ACC112 (cell line): ENCODE data around the gene C1QTNF8.
A peak's percentile ranks its signal among the peaks of the same experiment; 100 is the strongest.

Experiments
- H2AFZ ChIP-seq: fragments of 200-600 bp; sonication (generic); one replicate; pipeline ENCODE4 v1.6.0; 2017; ENCODE audit warnings: antibody characterized with exemption, low read length; ENCODE audit not compliant: unreplicated experiment
- H3K27ac ChIP-seq: fragments of 200-600 bp; sonication (generic); 2 replicates; pipeline ENCODE4 v1.5.1; 2014; ENCODE audit warnings: low read depth, mild to moderate bottlenecking, antibody characterized with exemption, low read length, moderate library complexity
- H3K27me3 ChIP-seq: fragments of 200-600 bp; sonication (generic); 2 replicates; pipeline ENCODE4 v1.6.1; 2014; ENCODE audit warnings: mild to moderate bottlenecking, antibody characterized with exemption, low read length, moderate library complexity, mixed read lengths; ENCODE audit not compliant: insufficient read depth
- H3K36me3 ChIP-seq: fragments of 200-600 bp; sonication (generic); 2 replicates; pipeline ENCODE4 v1.6.1; 2016; ENCODE audit warnings: mild to moderate bottlenecking, antibody characterized with exemption, low read length, moderate library complexity, mixed read lengths; ENCODE audit not compliant: insufficient read depth
- H3K4me1 ChIP-seq: fragments of 200-600 bp; sonication (generic); one replicate; pipeline ENCODE4 v1.6.1; 2016; ENCODE audit warnings: low read length, mixed read lengths; ENCODE audit not compliant: insufficient read depth, unreplicated experiment, control insufficient read depth
- H3K4me3 ChIP-seq: fragments of 200-600 bp; sonication (generic); 2 replicates; pipeline ENCODE4 v1.5.1; 2014; ENCODE audit warnings: mild to moderate bottlenecking, low read depth, low read length
- H3K79me2 ChIP-seq: fragments of 200-600 bp; sonication (generic); one replicate; pipeline ENCODE4 v1.6.0; 2016; ENCODE audit warnings: low read length; ENCODE audit not compliant: control insufficient read depth, unreplicated experiment, insufficient read depth

C1QTNF8 gene

DNA sequence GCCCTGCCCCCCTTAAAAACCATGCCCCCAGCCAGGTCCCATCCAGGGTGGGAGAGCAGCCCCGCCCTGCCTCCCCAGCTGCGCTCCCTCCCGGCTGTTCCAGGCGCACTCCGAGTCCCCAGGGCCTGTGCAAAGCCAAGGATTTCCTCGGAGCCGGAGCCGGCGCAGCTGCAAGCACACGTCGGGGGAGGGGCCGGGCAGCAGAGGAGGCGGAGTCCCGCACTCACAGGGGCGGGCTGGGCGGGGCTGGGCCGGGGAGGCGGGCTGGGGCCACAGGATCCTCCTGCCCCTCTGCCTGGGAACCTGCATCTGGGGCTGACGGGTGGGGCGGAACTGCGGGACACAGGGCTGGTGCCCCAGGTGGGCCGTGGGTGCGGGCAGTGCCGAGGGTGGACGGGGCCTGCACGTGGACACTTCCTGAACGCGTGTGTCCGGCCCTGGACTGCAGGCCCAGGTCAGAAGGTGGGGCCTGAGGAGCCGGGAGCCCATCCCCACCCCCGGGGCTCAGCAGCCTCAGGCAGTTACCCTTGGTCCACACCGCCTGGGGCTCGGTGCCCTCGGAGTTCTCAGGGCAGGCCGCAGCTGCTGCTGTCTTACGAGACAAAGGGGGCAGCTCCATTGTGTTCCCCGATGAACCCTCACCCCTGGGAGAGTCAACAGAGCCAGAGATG, 47.5 kb downstream of the C1QTNF8 start:
- no peak overlapping the region for H3K4me3 ChIP-seq
- H3K79me2 ChIP-seq = no peaks in the 10 kb centered on the region
- H3K4me1 ChIP-seq = no peaks in the 10 kb centered on the region
- H2AFZ ChIP-seq = no peak overlapping the region
- no peak overlapping the region for H3K27ac ChIP-seq
- no peaks in the 10 kb centered on the region for H3K36me3 ChIP-seq
- peaks cover 21% of the 10 kb centered on the region for H3K27me3 ChIP-seq

DNA sequence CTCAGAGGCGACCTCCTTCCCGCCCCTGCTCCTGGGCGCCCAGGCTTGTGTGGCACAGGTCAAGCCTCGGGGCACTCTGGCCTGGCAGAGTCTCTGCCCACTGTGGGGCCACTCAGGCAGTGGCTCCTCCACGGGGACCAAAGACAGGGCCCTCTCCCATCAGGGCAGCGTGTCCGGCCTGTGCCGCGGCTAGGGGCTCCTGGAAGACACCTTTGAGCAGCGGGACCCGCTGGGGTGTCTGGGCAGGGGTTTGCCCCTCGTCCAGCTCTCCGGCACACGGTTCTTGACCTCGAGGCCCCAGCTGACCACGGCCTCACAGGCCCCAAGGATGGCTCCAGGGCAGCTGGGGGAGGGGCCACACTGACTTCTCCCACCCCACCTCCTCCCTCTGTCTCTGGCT, 48.2 kb downstream of the C1QTNF8 start:
- no peaks in the 10 kb centered on the region for H3K4me1 ChIP-seq
- no peak overlapping the region for H2AFZ ChIP-seq
- H3K36me3 ChIP-seq = no peaks in the 10 kb centered on the region
- H3K27ac ChIP-seq = no peak overlapping the region
- no peak overlapping the region for H3K4me3 ChIP-seq
- H3K27me3 ChIP-seq = peaks cover 21% of the 10 kb centered on the region
- H3K79me2 ChIP-seq = no peaks in the 10 kb centered on the region

DNA sequence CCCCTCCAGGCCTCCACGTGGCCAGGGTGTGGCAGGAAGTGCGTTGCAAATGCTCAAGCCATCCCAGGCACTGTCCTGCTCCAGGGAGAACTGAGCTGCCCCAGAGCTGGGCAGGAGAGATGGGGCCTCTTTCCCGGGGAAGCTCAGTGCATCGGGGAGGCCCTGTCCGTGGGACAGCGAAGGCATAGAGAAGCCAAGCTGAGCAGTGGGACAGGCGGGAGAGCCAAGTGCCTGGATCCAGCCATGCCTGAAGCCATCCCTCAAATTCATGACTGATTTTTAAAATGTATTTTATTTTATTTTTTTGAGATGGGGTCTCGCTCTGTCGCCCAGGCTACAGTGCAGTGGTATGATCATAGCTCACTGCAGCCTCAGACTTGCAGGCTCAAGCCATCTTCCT, 48.9 kb downstream of the C1QTNF8 start:
- no peaks in the 10 kb centered on the region for H3K79me2 ChIP-seq
- no peak overlapping the region for H2AFZ ChIP-seq
- no peak overlapping the region for H3K4me3 ChIP-seq
- peaks cover 21% of the 10 kb centered on the region for H3K27me3 ChIP-seq
- H3K27ac ChIP-seq = no peak overlapping the region
- no peaks in the 10 kb centered on the region for H3K36me3 ChIP-seq
- H3K4me1 ChIP-seq = no peaks in the 10 kb centered on the region

DNA sequence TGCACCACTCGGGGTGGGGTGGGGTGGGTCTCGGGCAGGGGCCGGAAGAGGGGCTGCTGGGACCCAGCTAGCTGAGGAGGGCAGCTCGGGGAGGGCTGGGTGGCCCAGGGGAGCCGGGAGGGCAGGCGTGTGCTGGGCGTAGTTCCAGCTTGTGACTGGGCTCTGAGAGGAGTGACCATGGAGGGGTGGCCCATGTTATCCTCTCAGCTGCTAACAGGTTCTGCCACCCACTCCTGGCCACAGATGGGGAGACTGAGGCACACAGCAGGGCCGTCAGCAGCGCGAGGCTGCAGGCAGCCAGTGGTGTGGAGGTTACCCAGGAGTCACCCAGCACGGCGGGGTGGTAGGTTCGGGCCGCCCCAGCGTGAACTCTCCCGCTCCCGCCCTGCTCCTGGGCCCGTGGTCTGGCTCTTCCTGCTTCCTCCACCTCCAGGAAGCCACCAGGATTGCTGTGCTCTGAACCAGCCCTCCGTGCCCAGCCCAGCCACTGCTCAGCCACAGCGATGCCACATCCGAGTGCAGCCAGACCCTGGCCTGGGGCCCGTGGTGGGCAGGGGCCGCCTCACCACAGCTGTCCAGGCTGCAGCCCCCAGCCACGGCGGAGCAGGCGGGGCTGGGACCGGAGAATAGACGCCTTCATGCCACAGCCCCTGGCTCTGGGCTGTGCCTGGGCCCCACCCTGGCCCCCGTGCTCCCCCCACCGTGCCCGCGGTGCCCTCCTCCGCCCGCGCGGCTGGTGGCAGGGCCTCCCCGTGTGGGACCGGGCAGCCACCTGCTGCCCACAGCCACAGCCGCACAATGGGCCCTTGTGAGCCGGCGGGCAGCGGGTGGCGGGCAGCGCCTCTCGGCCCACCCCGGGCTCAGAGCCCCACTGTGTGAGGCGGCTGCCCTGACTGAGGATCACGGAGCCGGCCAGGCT, 49.8 kb downstream of the C1QTNF8 start:
- Histone ChIP-seq H3K36me3 (no peaks in the 10 kb centered on the region), H3K27ac (no peak overlapping the region), H3K4me3 (no peak overlapping the region), H2AFZ (no peak overlapping the region), H3K4me1 (no peaks in the 10 kb centered on the region), H3K27me3 (peaks cover 21% of the 10 kb centered on the region), H3K79me2 (no peaks in the 10 kb centered on the region)

DNA sequence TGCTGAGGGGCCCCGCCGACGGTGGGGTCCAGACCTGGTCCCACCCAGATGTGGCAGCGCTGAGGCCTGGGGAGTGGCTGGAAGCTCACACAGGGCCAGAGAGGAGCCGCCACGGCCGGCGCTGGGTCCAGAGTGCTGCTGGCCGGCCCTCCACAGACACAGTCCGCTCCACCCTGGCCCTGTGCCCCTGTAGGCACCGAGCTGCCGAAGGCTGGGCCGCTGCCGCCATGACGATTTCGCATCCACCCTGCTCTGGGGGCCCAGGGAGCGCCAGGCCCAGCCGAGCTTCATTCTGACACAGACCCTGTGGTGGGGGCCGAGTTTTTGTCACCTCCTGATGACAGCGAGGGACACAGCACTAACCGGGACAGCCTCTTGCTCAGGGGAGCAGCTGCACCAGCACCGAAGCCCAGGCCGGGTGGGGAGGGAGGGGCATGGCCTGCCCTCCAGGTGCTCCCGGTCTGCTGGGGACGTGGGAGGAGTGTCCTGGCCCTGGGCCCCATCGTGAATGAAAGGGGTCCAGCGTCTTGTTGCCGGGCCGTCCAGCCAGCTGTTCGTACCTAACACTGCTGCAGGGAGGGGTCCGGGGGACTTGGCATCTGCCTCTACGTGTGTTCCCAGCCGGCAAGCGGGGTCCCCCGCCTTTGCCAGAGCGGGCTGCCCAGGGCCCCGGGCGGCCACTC, 50.6 kb downstream of the C1QTNF8 start:
- no peaks in the 10 kb centered on the region for H3K36me3 ChIP-seq
- H2AFZ ChIP-seq = no peak overlapping the region
- no peak overlapping the region for H3K4me3 ChIP-seq
- H3K27ac ChIP-seq = no peak overlapping the region
- H3K4me1 ChIP-seq = no peaks in the 10 kb centered on the region
- H3K79me2 ChIP-seq = no peaks in the 10 kb centered on the region
- peaks cover 21% of the 10 kb centered on the region for H3K27me3 ChIP-seq

DNA sequence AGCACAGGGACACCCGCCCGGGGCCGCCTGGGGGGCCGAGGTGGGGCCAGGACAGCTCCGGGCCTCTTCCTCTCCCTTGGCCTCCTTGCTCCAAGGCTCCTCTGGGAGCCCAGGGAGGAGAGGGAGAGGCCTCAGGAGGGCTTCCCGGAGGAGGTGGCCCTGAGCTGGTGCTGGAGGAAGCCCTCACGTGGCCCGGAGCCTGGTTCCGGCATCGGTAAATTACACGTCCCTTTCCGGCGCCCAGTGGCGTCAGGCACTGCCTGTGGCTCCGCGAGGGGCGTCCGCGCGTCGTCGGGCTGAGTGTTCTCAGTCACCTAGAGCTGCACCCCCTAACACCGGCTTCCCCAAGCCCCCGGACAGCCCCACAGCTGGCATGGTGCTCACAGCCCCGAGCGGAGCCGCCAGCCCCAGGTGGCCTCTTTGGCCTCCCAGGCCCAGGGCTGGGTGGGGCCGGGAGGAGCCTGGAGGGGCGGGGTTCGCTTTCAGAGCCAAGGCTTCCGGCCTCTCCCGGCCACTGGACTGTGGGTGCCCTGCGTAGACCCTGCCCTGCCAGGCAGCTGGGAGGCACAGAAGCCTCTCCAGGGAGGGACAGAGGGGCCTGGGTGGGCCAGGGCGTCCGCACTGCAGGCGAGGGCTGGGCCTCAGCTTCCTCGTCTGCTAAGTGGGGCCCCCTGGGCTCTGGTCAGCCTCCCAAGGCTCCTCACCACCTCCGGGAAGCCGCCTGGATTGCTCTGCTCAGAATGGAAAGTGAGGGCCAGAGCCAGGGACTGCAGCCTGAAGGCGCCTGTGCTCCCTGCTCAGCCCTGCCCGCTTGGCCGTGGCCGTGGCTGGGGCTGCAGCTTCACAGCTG, 51.4 kb downstream of the C1QTNF8 start:
- no peak overlapping the region for H3K27ac ChIP-seq
- no peaks in the 10 kb centered on the region for H3K4me1 ChIP-seq
- peaks cover 21% of the 10 kb centered on the region for H3K27me3 ChIP-seq
- H3K36me3 ChIP-seq = no peaks in the 10 kb centered on the region
- H3K79me2 ChIP-seq = no peaks in the 10 kb centered on the region
- no peak overlapping the region for H2AFZ ChIP-seq
- H3K4me3 ChIP-seq = no peak overlapping the region

DNA sequence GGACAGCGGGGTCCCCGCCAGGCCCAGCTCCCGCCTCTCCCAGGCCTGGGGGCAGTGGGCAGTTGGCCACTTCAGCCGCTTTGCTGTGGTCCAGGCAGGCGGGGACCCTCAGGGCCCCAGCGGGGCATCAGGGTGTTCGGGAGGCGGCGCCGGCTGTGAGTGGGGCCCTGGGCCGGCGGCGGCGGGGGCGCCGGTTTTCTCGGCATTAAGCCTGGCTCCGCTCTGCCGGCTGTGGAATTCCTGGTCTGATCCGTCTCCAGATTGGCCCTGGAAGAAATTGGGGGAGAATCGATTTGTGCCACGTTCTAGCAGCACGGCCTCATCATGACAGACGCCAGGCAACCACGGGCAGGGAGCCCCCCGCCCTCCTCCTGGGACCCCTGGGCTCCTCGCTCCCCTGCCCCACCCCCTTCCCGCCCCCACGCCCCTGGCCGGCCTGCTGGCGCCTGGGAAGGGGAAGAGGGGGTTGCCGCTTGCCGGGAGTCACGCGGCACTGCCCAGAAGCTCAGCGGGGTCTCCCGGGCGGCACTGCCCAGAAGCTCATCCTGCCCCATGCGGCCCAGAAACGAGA, 52.1 kb downstream of the C1QTNF8 start:
- Histone ChIP-seq H2AFZ (no peak overlapping the region), H3K4me3 (peak overlapping the region; percentile 51), H3K4me1 (no peaks in the 10 kb centered on the region), H3K27ac (no peak overlapping the region), H3K27me3 (peaks cover 21% of the 10 kb centered on the region), H3K79me2 (no peaks in the 10 kb centered on the region), H3K36me3 (no peaks in the 10 kb centered on the region)

DNA sequence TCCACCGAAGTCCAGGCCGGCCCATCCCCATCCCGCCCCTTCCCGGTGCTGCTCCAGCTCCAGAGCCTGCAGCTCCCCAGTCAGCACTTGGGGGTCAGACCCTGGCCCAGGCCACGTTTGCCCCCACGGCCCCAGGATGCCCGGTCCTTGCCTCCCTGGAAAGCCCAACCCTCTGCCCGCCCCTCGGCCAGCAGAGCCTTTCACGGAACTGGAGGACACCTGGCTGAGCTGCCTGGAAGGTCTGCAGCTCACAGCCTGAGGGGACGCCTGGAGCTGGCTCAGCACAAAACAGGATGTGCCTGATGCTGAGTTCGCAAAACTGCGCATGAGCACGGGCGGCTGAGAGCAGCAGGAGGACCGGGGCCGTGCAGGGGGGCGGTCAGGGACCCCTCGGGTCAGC, 53.2 kb downstream of the C1QTNF8 start:
- H3K4me1 ChIP-seq = no peaks in the 10 kb centered on the region
- H3K36me3 ChIP-seq = no peaks in the 10 kb centered on the region
- no peak overlapping the region for H3K27ac ChIP-seq
- H3K4me3 ChIP-seq = no peak overlapping the region
- no peak overlapping the region for H2AFZ ChIP-seq
- H3K79me2 ChIP-seq = no peaks in the 10 kb centered on the region
- H3K27me3 ChIP-seq = peaks cover 21% of the 10 kb centered on the region

DNA sequence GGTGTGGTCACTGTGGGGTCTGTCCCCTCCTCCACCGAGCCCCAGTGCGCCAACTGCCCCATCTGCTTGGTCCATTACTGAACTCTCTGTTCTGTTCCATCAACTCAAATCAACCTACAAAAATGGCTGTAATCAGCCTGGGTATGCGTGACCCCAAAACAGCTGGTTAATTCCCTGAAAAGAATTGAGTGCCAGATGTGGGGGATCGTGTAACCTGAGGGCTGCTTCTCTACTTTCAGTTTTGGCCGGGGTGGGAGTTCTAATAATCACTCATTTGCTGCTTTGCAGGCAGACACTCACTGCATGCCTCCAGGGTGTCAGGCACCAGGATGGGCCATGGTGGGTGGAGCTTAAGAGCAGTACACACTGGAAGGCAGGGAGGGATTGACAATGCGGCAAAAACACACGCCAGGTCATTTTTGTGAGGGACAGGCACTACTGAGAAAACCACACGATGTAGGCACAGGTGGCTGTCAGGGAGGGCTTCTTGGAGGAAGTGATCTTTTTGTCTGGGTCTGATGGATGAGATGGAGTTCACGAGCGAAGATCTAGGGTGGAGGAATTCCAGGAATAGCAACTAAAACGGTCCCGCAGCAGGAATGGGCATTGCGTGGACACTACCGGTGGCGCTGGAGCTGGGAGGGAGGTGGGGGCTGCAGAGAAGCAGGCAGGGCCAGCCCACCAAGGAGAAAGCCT, 53.8 kb downstream of the C1QTNF8 start:
- Histone ChIP-seq H3K4me3 (no peak overlapping the region), H3K79me2 (no peaks in the 10 kb centered on the region), H3K36me3 (no peaks in the 10 kb centered on the region), H3K27ac (no peak overlapping the region), H3K4me1 (peaks cover under 1% of the 10 kb centered on the region), H2AFZ (no peak overlapping the region), H3K27me3 (peaks cover 21% of the 10 kb centered on the region)
